Stimulated activated CD4-positive, alpha-beta T cell treated with anti-CD3 and anti-CD28 coated beads, Interleukin-15, amount 100 ng/mL, for 24 hours (primary cell): Measurements from ENCODE around the gene CYP1A1.

Source experiments
- DNase-seq: peaks from one replicate; pipeline ENCODE4 v3.0.0-alpha.2; 2020

CYP1A1 gene

GRCh38 chr15:74725225-74725774 is at the start of gene CYP1A1:
CYP1A1 (minus strand) TSS chr15:74725528; CDS start chr15:74723097, 2,431 bp downstream.
- DNase-seq = peak; percentile 66

GRCh38 chr15:74773731-74774252 is 48.5 kb upstream of the CYP1A1 start:
- DNase-seq = no peak

- DNase-seq = no peak
These were observed 48.0 kb upstream of the CYP1A1 start for GRCh38 chr15:74773329-74773728.

GRCh38 chr15:74770211-74770903 is 45.0 kb upstream of the CYP1A1 start:
- DNase-seq = no peak

GRCh38 chr15:74769463-74770025 is 44.2 kb upstream of the CYP1A1 start:
- no peak for DNase-seq

GRCh38 chr15:74768771-74769342 is 43.5 kb upstream of the CYP1A1 start:
- peak; percentile 77 for DNase-seq

- DNase-seq = no peak
These were observed 42.9 kb upstream of the CYP1A1 start for GRCh38 chr15:74768099-74768770.

GRCh38 chr15:74767167-74768098 is 42.1 kb upstream of the CYP1A1 start:
- no peak for DNase-seq

- no peak for DNase-seq
These were observed 38.1 kb upstream of the CYP1A1 start for GRCh38 chr15:74763416-74763815.

GRCh38 chr15:74762791-74763150 is 37.4 kb upstream of the CYP1A1 start:
- no peak for DNase-seq

GRCh38 chr15:74758736-74759135 is 33.4 kb upstream of the CYP1A1 start:
- DNase-seq = no peak

GRCh38 chr15:74754593-74755215 is 29.4 kb upstream of the CYP1A1 start:
- DNase-seq = no peak

GRCh38 chr15:74752531-74752930 is 27.2 kb upstream of the CYP1A1 start:
- no peak for DNase-seq

- no peak for DNase-seq
These were observed 26.7 kb upstream of the CYP1A1 start for GRCh38 chr15:74752011-74752410.

- no peak for DNase-seq
These were observed 25.4 kb upstream of the CYP1A1 start for GRCh38 chr15:74750751-74751150.

GRCh38 chr15:74749832-74750231 is 24.5 kb upstream of the CYP1A1 start:
- no peak for DNase-seq

GRCh38 chr15:74748322-74748946 is 23.1 kb upstream of the CYP1A1 start, which contains the start of gene CYP1A2:
CYP1A2 (plus strand) TSS chr15:74748845; CDS start chr15:74749739, 894 bp downstream.
- DNase-seq = no peak

- DNase-seq = no peak
These were observed 21.1 kb upstream of the CYP1A1 start for GRCh38 chr15:74746389-74746788.

GRCh38 chr15:74742422-74742821 is 17.1 kb upstream of the CYP1A1 start:
- no peak for DNase-seq

GRCh38 chr15:74738239-74738638 is 12.9 kb upstream of the CYP1A1 start:
- DNase-seq = peak; percentile 11

GRCh38 chr15:74735305-74735704 is 10.0 kb upstream of the CYP1A1 start:
- DNase-seq = no peak
